NK-92 (cell line): ENCODE measurements around the gene PFN4.
"Not testable (repeated sequence)": the region's sequence is repeated elsewhere in the genome, so short reads cannot be mapped to it uniquely, and the experiment has no call there.

Source experiments
- DNase-seq: peaks from one replicate; lab custom pipeline; 2025; ENCODE audit not compliant: unreplicated experiment; lab: John Stamatoyannopoulos, UW

PFN4 gene

GRCh38 chr2:24111407-24111901 is 11.7 kb downstream of the PFN4 start:
- no peak for DNase-seq

GRCh38 chr2:24110660-24111303 is 12.4 kb downstream of the PFN4 start:
- no peak for DNase-seq

- not testable (repeated sequence) for DNase-seq
These were observed 13.7 kb downstream of the PFN4 start for GRCh38 chr2:24109431-24109830.

GRCh38 chr2:24107336-24107735 is 15.8 kb downstream of the PFN4 start:
- DNase-seq = no peak

- no peak for DNase-seq
These were observed 16.3 kb downstream of the PFN4 start for GRCh38 chr2:24106786-24107185.

GRCh38 chr2:24105816-24106215 is 17.3 kb downstream of the PFN4 start:
- no peak for DNase-seq

GRCh38 chr2:24104906-24105305 is 18.2 kb downstream of the PFN4 start:
- DNase-seq = no peak

- no peak for DNase-seq
These were observed 19.0 kb downstream of the PFN4 start for GRCh38 chr2:24104110-24104650.

GRCh38 chr2:24102677-24103076 is 20.5 kb downstream of the PFN4 start:
- no peak for DNase-seq

GRCh38 chr2:24101992-24102391 is 21.1 kb downstream of the PFN4 start:
- DNase-seq = no peak

- not testable (repeated sequence) for DNase-seq
These were observed 22.4 kb downstream of the PFN4 start for GRCh38 chr2:24100732-24101131.

- DNase-seq = not testable (repeated sequence)
These were observed 27.9 kb downstream of the PFN4 start for GRCh38 chr2:24095171-24095677.

GRCh38 chr2:24093270-24093669 is 29.9 kb downstream of the PFN4 start:
- DNase-seq = not testable (repeated sequence)

GRCh38 chr2:24088821-24089359 is 34.2 kb downstream of the PFN4 start:
- no peak for DNase-seq

GRCh38 chr2:24087032-24087431 is 36.1 kb downstream of the PFN4 start:
- no peak for DNase-seq

GRCh38 chr2:24086241-24086640 is 36.9 kb downstream of the PFN4 start:
- no peak for DNase-seq

- DNase-seq = no peak
These were observed 38.0 kb downstream of the PFN4 start for GRCh38 chr2:24085200-24085489.

GRCh38 chr2:24084386-24085199 is 38.5 kb downstream of the PFN4 start, which contains the start of gene TP53I3:
TP53I3 (minus strand) TSS chr2:24084834; CDS start chr2:24084326, 508 bp downstream.
- no peak for DNase-seq

GRCh38 chr2:24083567-24084385 is 39.4 kb downstream of the PFN4 start:
- DNase-seq = no peak

- no peak for DNase-seq
These were observed 40.2 kb downstream of the PFN4 start for GRCh38 chr2:24082787-24083566.
